GM12891 (cell line): ENCODE data around the gene FZD10.

Experiments used
- DNase-seq: peaks from one replicate; pipeline ENCODE4 v3.0.0; 2011; ENCODE audit warnings: low spot score; ENCODE audit not compliant: insufficient read length
- FAIRE-seq: peaks from 2 replicates; lab custom pipeline; 2011; peaks lifted over from hg19 to GRCh38; lab: Jason Lieb, UNC
- PAX5 ChIP-seq: IDR thresholded peaks from 2 replicates; pipeline ENCODE4 v1.6.1; 2011; ENCODE audit warnings: low read length, moderate library complexity, mild to moderate bottlenecking; ENCODE audit not compliant: insufficient read depth, severe bottlenecking
- POLR2A ChIP-seq: IDR thresholded peaks from 2 replicates; pipeline ENCODE4 v1.6.1; 2011; ENCODE audit warnings: low read depth, low read length, control low read depth
- POLR2AphosphoS5 ChIP-seq: IDR thresholded peaks from 2 replicates; pipeline ENCODE4 v1.6.1; 2011; ENCODE audit warnings: low read depth, low read length, control low read depth
- POU2F2 ChIP-seq: IDR thresholded peaks from 2 replicates; pipeline ENCODE4 v1.6.1; 2011; ENCODE audit warnings: low read depth, mild to moderate bottlenecking, control low read depth, low read length, moderate library complexity
- SPI1 ChIP-seq: IDR thresholded peaks from 2 replicates; pipeline ENCODE4 v1.6.1; 2011; ENCODE audit warnings: low read depth, low read length, control low read depth
- TAF1 ChIP-seq: IDR thresholded peaks from 2 replicates; pipeline ENCODE4 v1.6.1; 2011; ENCODE audit warnings: low read depth, low read length, control low read depth

The FZD10 gene

GRCh38 chr12:130130346-130130745, 31.9 kb upstream of the FZD10 start:
- DNase-seq (no peak), FAIRE-seq (no peak)
- TF ChIP-seq TAF1 (no peak), POLR2AphosphoS5 (no peak), POLR2A (no peak)

GRCh38 chr12:130131025-130131424, 31.2 kb upstream of the FZD10 start:
- FAIRE-seq: no peak
- no peak for TF ChIP-seq POU2F2
- no peak for DNase-seq

GRCh38 chr12:130131801-130132200, 30.5 kb upstream of the FZD10 start:
- DNase-seq: no peak
- TF ChIP-seq POLR2AphosphoS5: no peak
- no peak for TF ChIP-seq POU2F2
- TF ChIP-seq SPI1: no peak
- TF ChIP-seq POLR2A: no peak
- TF ChIP-seq PAX5: no peak
- no peak for FAIRE-seq

- FAIRE-seq (no peak), DNase-seq (no peak)
- no peak for TF ChIP-seq SPI1
- no peak for TF ChIP-seq TAF1
- no peak for TF ChIP-seq POLR2A
- TF ChIP-seq PAX5: no peak
- no peak for TF ChIP-seq POU2F2
- TF ChIP-seq POLR2AphosphoS5: no peak
These were observed 29.3 kb upstream of the FZD10 start for GRCh38 chr12:130132831-130133511.

GRCh38 chr12:130133851-130134562, 28.3 kb upstream of the FZD10 start:
- no peak for FAIRE-seq
- TF ChIP-seq POLR2A (no peak), POU2F2 (no peak), SPI1 (no peak)
- no peak for DNase-seq

GRCh38 chr12:130134563-130134915, 27.7 kb upstream of the FZD10 start:
- DNase-seq: no peak

GRCh38 chr12:130136509-130137039, 25.7 kb upstream of the FZD10 start:
- FAIRE-seq (no peak), DNase-seq (no peak)
- no peak for TF ChIP-seq POLR2AphosphoS5
- TF ChIP-seq SPI1: no peak
- no peak for TF ChIP-seq POLR2A
- no peak for TF ChIP-seq TAF1

More at GRCh38 chr12:130134563-130134915, 27.7 kb upstream of the FZD10 start:
- no peak for FAIRE-seq
- TF ChIP-seq PAX5: no peak
- no peak for TF ChIP-seq SPI1
- no peak for TF ChIP-seq POLR2AphosphoS5
- TF ChIP-seq POU2F2: no peak
- no peak for TF ChIP-seq TAF1
- no peak for TF ChIP-seq POLR2A

- no peak for TF ChIP-seq POLR2AphosphoS5
- no peak for TF ChIP-seq POU2F2
- TF ChIP-seq TAF1: no peak
- no peak for TF ChIP-seq PAX5
- TF ChIP-seq SPI1: no peak
- no peak for TF ChIP-seq POLR2A
- DNase-seq: no peak
- no peak for FAIRE-seq
These were observed 24.9 kb upstream of the FZD10 start for GRCh38 chr12:130137040-130138018.

- FAIRE-seq: no peak
- no peak for DNase-seq
- no peak for TF ChIP-seq TAF1
- TF ChIP-seq PAX5: no peak
- TF ChIP-seq POU2F2: no peak
- no peak for TF ChIP-seq SPI1
- TF ChIP-seq POLR2AphosphoS5: no peak
- TF ChIP-seq POLR2A: no peak
These were observed 23.8 kb upstream of the FZD10 start for GRCh38 chr12:130138478-130138877.
